GM21367 (cell line): ENCODE data around the gene MINK1.

Experiments used
- ATAC-seq: cut with Tn5 transposase; IDR thresholded peaks from one replicate; pipeline ENCODE4 v1.9.1; 2021; ENCODE audit not compliant: unreplicated experiment

The MINK1 gene

GRCh38 chr17:4946312-4946976 is 113.3 kb downstream of the MINK1 start:
- ATAC-seq = no peak

DNA sequence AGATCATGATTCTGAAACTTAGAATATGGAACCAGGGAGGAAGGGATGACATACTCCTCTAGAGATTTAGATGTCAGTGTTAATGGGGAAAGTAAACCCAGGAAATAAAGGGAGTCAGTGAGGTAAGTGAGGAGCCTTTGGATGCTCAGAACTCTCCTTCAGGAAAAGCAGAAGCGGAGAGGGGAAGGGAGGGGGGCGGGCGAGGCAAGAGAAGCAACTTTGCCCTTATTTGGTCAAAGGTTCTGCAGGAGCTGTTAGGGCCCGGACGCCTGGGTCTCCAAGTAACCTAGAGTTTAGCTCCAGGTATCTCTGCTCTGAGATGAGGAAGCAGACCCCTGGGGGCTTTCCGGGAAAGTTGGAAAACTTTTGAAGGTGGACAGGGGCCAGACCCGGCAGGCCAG is 113.9 kb downstream of the MINK1 start:
- ATAC-seq = no peak
